ENCODE results near the gene ZIC5.
A peak's percentile ranks its signal among the peaks of the same experiment; 100 is the strongest.

The ZIC5 gene

DNA sequence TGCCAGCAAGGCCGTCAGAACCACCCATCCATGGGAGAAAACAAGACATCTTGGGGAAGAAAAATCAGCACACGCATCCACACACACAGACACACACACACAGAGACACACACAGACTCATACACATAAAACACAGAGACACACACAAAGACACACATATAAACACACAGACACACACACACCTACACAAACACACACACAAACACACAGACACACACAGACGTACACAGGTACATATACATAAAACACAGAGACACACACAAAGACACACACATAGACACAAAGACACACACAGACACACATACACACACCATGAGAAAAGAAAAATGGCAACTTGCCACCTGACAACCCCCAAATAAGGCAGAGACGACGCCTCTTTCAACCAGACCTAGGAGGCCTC is 40.6 kb downstream of the ZIC5 start:
- no peak for DNase-seq

DNA sequence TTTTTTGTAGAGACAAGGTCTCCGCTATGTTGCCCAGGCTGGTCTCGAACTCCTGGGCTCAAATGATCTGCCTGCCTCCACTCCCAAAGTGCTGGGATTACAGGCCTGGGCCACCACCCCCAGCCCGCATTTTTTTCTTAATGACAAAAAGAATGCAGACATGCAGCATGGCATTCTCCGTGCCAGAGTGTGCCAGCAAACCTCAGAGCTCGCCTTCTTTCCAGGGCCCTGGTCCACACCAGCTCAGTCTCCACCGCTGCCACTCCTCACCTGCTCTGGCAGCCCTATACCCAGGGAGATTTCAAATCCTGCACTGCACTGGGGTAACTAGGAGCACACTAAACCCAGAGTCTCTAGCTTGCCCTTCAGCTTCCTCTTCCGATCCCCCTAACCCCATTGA is 41.7 kb downstream of the ZIC5 start:
- DNase-seq, result no peak

DNA sequence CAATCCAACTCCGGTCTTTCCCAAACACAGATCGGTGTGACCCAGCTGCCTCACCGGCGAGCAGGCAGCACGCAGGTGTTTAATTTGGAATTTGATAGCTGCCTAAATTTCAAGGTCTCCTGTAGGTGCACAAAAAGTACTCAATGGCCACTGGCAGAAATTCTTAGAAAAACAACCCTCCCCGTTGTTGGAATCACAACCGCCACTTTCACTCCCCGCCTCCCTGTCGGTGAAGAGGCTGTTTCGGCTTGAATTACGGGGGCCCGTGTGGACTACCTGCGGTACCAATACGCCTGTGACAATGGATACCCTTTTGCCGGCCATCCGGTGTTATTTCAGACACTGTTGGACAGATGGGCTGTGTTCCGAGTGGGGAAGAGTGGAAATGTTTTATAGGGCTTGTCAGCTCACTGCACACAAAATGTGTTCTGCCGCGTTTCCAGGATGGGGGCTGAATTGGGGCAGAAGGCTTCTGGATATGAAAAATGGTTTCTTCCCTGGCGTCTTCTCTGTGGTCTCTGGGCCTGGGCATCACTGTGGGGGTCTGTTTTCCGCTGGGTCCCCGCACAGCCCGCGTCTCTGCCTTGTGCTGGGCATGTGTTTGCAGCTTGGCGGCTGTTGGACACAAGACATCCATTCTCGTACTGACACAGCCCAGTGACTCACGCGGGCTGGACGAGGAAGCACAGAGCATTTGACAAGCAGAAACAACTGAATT is 45.4 kb downstream of the ZIC5 start:
- no peak for DNase-seq

DNA sequence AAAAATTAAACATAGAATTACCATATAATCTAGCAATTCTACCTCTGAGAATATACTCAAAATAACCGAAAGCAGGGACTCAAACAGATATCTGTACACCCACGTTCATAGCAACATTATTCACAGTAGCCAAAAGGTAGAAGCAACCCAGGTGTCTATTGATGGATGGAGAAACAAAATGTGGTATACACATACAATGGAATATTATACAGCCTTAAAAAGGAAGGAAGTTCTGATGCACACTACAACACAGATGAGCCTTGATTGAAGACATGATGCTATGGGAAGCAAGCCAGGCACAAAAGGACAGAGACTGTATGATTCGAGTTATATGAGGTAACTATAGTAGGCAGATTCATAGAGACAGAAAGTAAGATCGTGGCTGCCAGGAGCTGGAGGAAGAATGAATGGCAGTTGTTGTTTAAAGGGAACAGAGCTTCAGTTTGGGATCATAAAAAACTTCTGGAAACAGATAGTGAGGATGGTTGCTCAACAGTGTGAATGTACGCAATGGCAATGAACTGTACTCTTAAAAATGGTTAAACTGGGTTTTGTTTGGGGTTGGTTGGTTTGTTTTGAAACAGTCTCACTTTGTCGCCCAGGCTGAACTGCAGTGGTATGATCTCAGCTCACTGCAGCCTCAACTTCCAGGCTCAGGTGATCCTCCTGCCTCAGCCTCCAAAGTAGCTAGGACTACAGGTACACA is 47.5 kb downstream of the ZIC5 start:
- DNase-seq, result no peak

DNA sequence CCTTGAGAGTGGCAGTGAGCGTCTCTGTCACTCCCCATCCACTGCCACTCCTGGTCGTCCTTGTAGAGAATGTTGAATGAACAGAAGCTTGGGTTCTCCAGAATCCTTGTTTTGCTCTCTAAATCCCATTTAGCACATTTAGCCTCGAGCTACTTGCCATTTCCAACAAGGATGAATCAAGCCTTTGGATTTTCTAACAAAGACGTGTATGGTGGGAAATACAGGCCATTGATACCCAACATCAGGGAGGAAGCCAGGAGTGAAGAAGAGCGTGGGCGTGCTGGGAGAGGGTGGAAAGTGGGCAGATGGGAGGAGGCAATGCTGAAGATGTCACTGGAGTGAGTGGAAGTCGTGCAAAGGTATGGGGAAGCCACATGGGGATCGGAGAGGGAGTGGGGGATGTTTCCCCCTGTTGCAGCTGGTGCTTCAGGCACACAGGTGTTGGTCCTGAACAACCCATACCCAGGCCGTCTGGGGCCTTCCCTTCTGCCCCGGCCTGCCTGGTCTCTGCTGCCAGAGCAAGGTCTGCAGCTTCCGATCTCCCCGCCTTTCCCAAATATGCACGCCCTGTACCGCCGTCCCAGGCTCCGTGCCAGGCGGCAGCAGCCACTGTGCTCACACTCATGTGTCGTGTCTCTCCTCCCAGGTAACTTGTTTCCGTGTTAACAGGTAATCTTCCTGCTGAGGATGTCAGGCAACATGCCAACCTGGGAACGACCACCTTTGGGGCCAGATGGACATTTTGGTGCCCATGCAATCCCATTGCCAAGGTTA is 48.7 kb downstream of the ZIC5 start:
- DNase-seq, result no peak

DNA sequence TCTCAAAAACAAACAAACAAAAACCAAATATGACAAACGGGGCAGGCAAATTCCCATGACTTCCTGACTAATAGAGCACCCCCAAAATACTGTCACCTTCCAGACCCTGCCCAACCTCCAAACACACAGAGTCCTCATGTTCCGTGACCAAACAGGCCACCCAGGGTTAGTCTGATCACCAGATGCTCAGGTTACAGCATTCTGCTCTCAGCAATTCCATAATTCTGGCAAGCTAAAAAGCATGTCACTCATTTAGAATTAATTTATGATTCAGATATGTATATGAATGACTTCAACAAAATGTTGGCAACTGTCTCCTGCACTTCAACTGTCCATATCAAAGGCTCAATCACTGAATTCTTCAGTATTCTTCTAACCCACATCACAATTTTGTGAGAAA is 52.4 kb downstream of the ZIC5 start:
- no peak for DNase-seq

DNA sequence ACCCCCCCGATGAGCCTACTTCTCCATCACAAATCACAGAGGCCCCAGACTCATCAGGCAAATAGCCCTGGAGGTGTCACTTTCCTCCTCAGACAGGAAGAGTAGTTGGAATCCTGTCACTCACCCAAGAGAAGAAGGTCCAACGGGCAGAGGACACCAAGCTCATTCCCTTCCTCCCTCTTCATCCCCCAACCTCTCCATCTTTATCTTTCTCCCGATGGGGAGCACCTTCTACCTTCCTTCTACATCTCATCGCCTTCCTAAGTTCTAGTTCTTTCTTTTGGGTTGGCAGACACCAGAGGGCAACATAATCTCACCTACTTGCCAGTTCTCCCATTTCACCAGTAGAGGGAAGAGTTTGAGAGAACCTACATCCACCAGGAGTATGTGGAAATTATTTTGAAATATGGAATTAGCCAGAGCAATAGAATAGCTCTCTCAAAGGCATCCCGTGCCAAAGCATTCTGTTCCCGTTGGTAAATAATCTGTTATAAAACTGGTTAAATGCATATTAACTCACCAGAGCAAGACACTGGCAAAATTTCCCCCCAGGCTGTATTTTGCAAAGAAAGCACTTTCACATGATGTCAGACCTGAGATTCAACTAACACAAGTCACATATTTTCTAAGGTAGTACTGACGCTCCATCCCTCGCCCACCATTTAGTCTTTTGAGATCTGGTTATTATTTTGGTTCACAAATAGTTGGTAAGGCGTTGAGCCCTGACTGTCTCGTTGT is 55.0 kb downstream of the ZIC5 start:
- DNase-seq, result peak; percentile 55

DNA sequence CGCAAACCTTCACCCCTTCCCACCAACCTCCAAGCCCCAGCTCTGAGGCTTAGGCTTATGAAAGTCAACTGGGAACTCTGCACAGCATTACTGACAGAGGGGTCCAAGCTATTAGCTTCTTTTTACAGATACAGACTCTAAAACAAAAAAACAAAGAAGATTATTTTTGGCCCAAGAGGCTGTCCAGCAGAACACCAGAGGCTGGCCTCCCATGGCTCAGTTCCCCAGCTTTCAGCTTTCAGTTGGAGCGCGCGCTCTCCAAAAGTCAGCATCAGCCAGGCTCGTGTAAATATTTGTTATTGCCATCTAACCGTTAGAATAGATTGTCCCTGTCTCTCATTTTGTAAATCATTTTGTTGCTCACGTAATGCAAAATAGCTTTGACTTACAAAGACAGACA is 58.4 kb downstream of the ZIC5 start:
- DNase-seq, result no peak

Data from activated CD4-positive, alpha-beta T cell treated with anti-CD3 and anti-CD28 coated beads, Interleukin-2, Interleukin-6, amounts not matched to agents 100 ng/mL and 50 ng/mL, durations not matched to agents 16 hours and 8 hours (primary cell).